Colonic mucosa (tissue), 4 donors: ENCODE results near the gene AUH. TPM values are rescaled to one million over a fixed set of nuclear protein-coding genes. Genes with fewer than 3 reads are reported as not detected.

Source experiments
- DNase-seq: peaks from one replicate; pipeline ENCODE4 v3.0.0-alpha.2; 2020
- H3K27ac ChIP-seq: fragments of 200-600 bp; one replicate; pipeline ENCODE4 v1.8.0; 2021
- H3K27me3 ChIP-seq: fragments of 200-600 bp; one replicate; pipeline ENCODE4 v1.8.0; 2021
- H3K36me3 ChIP-seq: fragments of 200-600 bp; one replicate; pipeline ENCODE4 v1.8.0; 2021
- H3K4me1 ChIP-seq: fragments of 200-600 bp; one replicate; pipeline ENCODE4 v1.8.0; 2021; ENCODE audit warnings: mild to moderate bottlenecking
- H3K4me3 ChIP-seq: fragments of 200-600 bp; one replicate; pipeline ENCODE4 v1.8.0; 2021
- H3K9ac ChIP-seq, 2 donors: one replicate each; pipeline ENCODE4 v1.7.0; 2013; ENCODE audit warnings: control low read depth in 2 of 2, low read depth in 2 of 2, low read length in 2 of 2
- H3K9me3 ChIP-seq: fragments of 200-600 bp; one replicate; pipeline ENCODE4 v1.8.0; 2021
- CTCF ChIP-seq: fragments of 200-600 bp; IDR thresholded peaks from one replicate; pipeline ENCODE4 v1.8.0; 2022; ENCODE audit warnings: antibody characterized with exemption, mild to moderate bottlenecking
- intact Hi-C: fragments of 100-400 bp; cut with DNase I; formaldehyde crosslinking; loops from one replicate; pipeline ENCODE4 v1.14.1; 2022
- total RNA-seq, 2 donors: library from RNA; stranded (reverse); fragmentation: NEBNext Ultra II Directional in 1 of 2; extraction: Animal tissue kit (Norgen Biotek cat#: 25700) in 1 of 2; gene quantifications; one replicate each; pipeline ENCODE4 v1.2.1, GENCODE V29; 2021
- donor health status: healthy.
- donor health status: DM: no; HTN: no; CAD: no.
- donor health status: DM: no; HTN: no; CAD: no.

AUH gene
- total RNA-seq, 2 donors from 2014 or later, result 21.5 to 47.6 TPM

- Histone ChIP-seq H3K4me1 (no peaks in the 10 kb centered on the region), H3K27ac (no peak overlapping the region), H3K4me3 (no peak overlapping the region), H3K27me3 (no peaks in the 10 kb centered on the region), H3K9me3 (no peaks in the 10 kb centered on the region), H3K9ac (no peak overlapping the region), H3K36me3 (no peaks in the 10 kb centered on the region)
- intact Hi-C loops, result no loop called here
- no peak for TF ChIP-seq CTCF
- DNase-seq, result no peak
These were observed 141.7 kb downstream of the AUH start for GRCh38 chr9:91220021-91220420.

- Histone ChIP-seq H3K27ac (no peak overlapping the region), H3K9me3 (no peaks in the 10 kb centered on the region), H3K4me3 (no peak overlapping the region), H3K36me3 (no peaks in the 10 kb centered on the region), H3K27me3 (no peaks in the 10 kb centered on the region), H3K4me1 (no peaks in the 10 kb centered on the region), H3K9ac (no peak overlapping the region)
- DNase-seq, result no peak
- TF ChIP-seq CTCF, result no peak
- intact Hi-C loops, result no loop called here
These were observed 142.2 kb downstream of the AUH start for GRCh38 chr9:91219557-91219956.

- H3K36me3 ChIP-seq, result no peaks in the 10 kb centered on the region
- no peak for TF ChIP-seq CTCF
- no peaks in the 10 kb centered on the region for H3K27me3 ChIP-seq
- H3K9me3 ChIP-seq, result no peaks in the 10 kb centered on the region
- intact Hi-C loops, result no loop called here
- DNase-seq, result no peak
- H3K27ac ChIP-seq, result no peak overlapping the region
- no peaks in the 10 kb centered on the region for H3K4me1 ChIP-seq
- H3K9ac ChIP-seq, result no peak overlapping the region
- no peak overlapping the region for H3K4me3 ChIP-seq
These were observed 144.3 kb downstream of the AUH start for GRCh38 chr9:91217388-91217787.

- intact Hi-C loops, result no loop called here
- no peaks in the 10 kb centered on the region for H3K9me3 ChIP-seq
- no peak overlapping the region for H3K27ac ChIP-seq
- no peak for TF ChIP-seq CTCF
- no peaks in the 10 kb centered on the region for H3K4me1 ChIP-seq
- H3K4me3 ChIP-seq, result no peak overlapping the region
- DNase-seq, result no peak
- H3K36me3 ChIP-seq, result no peaks in the 10 kb centered on the region
- H3K9ac ChIP-seq, result no peak overlapping the region
- no peaks in the 10 kb centered on the region for H3K27me3 ChIP-seq
These were observed 146.9 kb downstream of the AUH start for GRCh38 chr9:91214867-91215266.

- no peaks in the 10 kb centered on the region for H3K36me3 ChIP-seq
- no peak overlapping the region for H3K4me3 ChIP-seq
- no peak for DNase-seq
- no peak overlapping the region for H3K9ac ChIP-seq
- intact Hi-C loops, result no loop called here
- H3K9me3 ChIP-seq, result no peaks in the 10 kb centered on the region
- no peaks in the 10 kb centered on the region for H3K27me3 ChIP-seq
- no peak for TF ChIP-seq CTCF
- H3K27ac ChIP-seq, result no peak overlapping the region
- no peaks in the 10 kb centered on the region for H3K4me1 ChIP-seq
These were observed 147.6 kb downstream of the AUH start for GRCh38 chr9:91214086-91214485.
